Smooth muscle cell (in vitro differentiated cells): ENCODE results near the gene CADM3. TPM values are rescaled to one million over a fixed set of nuclear protein-coding genes. Genes with fewer than 3 reads are reported as not detected.

Experiments used
- DNase-seq: peaks from one replicate; lab custom pipeline; 2025; ENCODE audit not compliant: unreplicated experiment; lab: John Stamatoyannopoulos, UW
- H2AFZ ChIP-seq: fragments of 200-600 bp; sonication (generic); 2 replicates; pipeline ENCODE4 v1.6.0; 2016; ENCODE audit warnings: antibody characterized with exemption, low read depth, mild to moderate bottlenecking
- H3F3A ChIP-seq: fragments of 200-600 bp; sonication (generic); 2 replicates; pipeline ENCODE4 v1.6.0; 2017; ENCODE audit warnings: antibody characterized with exemption, low read depth
- H3K27ac ChIP-seq: fragments of 200-600 bp; sonication (generic); 2 replicates; pipeline ENCODE4 v1.5.1; 2016; ENCODE audit warnings: low read depth, mild to moderate bottlenecking
- H3K27me3 ChIP-seq: fragments of 200-600 bp; sonication (generic); 2 replicates; pipeline ENCODE4 v1.6.1; 2016; ENCODE audit warnings: low read depth, mild to moderate bottlenecking
- H3K36me3 ChIP-seq: fragments of 200-600 bp; sonication (generic); 2 replicates; pipeline ENCODE4 v1.5.1; 2016; ENCODE audit warnings: low read depth
- H3K4me1 ChIP-seq: fragments of 200-600 bp; sonication (generic); 2 replicates; pipeline ENCODE4 v1.5.1; 2016; ENCODE audit warnings: low read depth
- H3K4me2 ChIP-seq: fragments of 200-600 bp; sonication (generic); 2 replicates; pipeline ENCODE4 v1.6.0; 2016; ENCODE audit warnings: mild to moderate bottlenecking
- H3K4me3 ChIP-seq: fragments of 200-600 bp; sonication (generic); 2 replicates; pipeline ENCODE4 v1.5.1; 2016; ENCODE audit warnings: mild to moderate bottlenecking
- H3K79me2 ChIP-seq: fragments of 200-600 bp; sonication (generic); 2 replicates; pipeline ENCODE4 v1.6.0; 2016; ENCODE audit warnings: low read depth, mild to moderate bottlenecking
- H3K9ac ChIP-seq: fragments of 200-600 bp; sonication (generic); 2 replicates; pipeline ENCODE4 v1.6.0; 2016; ENCODE audit warnings: low read depth
- H3K9me3 ChIP-seq: fragments of 200-600 bp; sonication (generic); replicated peaks from 2 replicates; pipeline ENCODE4 v1.5.1; 2016; ENCODE audit warnings: low read depth
- H4K20me1 ChIP-seq: fragments of 200-600 bp; sonication (generic); 2 replicates; pipeline ENCODE4 v1.6.0; 2016; ENCODE audit warnings: low read depth
- WGBS: methylation state at CpG from one replicate; pipeline ENCODE4 v1.1.7; 2016; ENCODE audit warnings: low lambda C conversion rate; 5-methylcytosine and 5-hydroxymethylcytosine counted together
- polyA plus RNA-seq: library from polyadenylated mRNA; unstranded; fragments of >200 nt; fragmentation: Nextera tagmentation; extraction: Ambion mirVana; gene quantifications from 2 replicates; pipeline ENCODE4 v1.2.1, GENCODE V29; 2016
- total RNA-seq: library from RNA; depleted of rRNA; stranded (reverse); fragments of >200 nt; gene quantifications from 2 replicates; pipeline ENCODE4 v1.2.3, GENCODE V29; 2014
- TF ChIP-seq, protein P1 (sequence below): fragments of 200-600 bp; sonication (generic); IDR thresholded peaks from 2 replicates; pipeline ENCODE4 v1.5.1; 2017; ENCODE audit warnings: borderline replicate concordance, mild to moderate bottlenecking, antibody characterized with exemption; ENCODE audit not compliant: insufficient read depth, poor library complexity, severe bottlenecking

Gene CADM3
- total and polyA plus RNA-seq, 2 experiments from 2014 or later, result 0.90 to 1.2 TPM

DNA sequence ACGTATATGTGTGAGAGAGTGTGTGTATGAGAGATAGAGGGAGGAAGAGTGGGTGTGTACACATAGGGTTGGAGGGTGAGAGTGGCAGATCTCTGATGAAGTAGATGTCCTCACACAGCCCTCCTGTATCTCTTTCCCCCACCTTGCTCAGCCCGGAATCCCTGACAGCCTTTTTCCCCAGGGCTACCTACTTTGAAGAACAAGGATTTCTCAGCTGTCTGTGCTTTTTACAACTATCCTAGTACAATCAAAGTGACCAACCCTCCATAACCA is 29.1 kb upstream of the CADM3 start:
- Histone ChIP-seq H3K27ac (no peak overlapping the region), H3K36me3 (no peaks in the 10 kb centered on the region), H3K27me3 (peaks cover 21% of the 10 kb centered on the region), H3K4me3 (no peak overlapping the region), H3K4me2 (no peak overlapping the region), H2AFZ (no peak overlapping the region), H3K9ac (no peak overlapping the region), H3K9me3 (no peaks in the 10 kb centered on the region), H3K4me1 (peaks cover 4% of the 10 kb centered on the region), H3K79me2 (no peaks in the 10 kb centered on the region), H3F3A (no peaks in the 10 kb centered on the region), H4K20me1 (no peaks in the 10 kb centered on the region)
- 83% methylated on average over 2 of the region's 2 CpGs for WGBS
- no peak for DNase-seq
- TF ChIP-seq, protein P1, sequence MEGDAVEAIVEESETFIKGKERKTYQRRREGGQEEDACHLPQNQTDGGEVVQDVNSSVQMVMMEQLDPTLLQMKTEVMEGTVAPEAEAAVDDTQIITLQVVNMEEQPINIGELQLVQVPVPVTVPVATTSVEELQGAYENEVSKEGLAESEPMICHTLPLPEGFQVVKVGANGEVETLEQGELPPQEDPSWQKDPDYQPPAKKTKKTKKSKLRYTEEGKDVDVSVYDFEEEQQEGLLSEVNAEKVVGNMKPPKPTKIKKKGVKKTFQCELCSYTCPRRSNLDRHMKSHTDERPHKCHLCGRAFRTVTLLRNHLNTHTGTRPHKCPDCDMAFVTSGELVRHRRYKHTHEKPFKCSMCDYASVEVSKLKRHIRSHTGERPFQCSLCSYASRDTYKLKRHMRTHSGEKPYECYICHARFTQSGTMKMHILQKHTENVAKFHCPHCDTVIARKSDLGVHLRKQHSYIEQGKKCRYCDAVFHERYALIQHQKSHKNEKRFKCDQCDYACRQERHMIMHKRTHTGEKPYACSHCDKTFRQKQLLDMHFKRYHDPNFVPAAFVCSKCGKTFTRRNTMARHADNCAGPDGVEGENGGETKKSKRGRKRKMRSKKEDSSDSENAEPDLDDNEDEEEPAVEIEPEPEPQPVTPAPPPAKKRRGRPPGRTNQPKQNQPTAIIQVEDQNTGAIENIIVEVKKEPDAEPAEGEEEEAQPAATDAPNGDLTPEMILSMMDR, result no peak

- Histone ChIP-seq H3K79me2 (no peaks in the 10 kb centered on the region), H3F3A (no peaks in the 10 kb centered on the region), H4K20me1 (no peaks in the 10 kb centered on the region), H3K27ac (no peak overlapping the region), H3K4me2 (no peak overlapping the region), H3K4me3 (no peak overlapping the region), H2AFZ (no peak overlapping the region), H3K9ac (no peak overlapping the region), H3K9me3 (no peaks in the 10 kb centered on the region), H3K36me3 (no peaks in the 10 kb centered on the region), H3K27me3 (peaks cover 21% of the 10 kb centered on the region), H3K4me1 (peaks cover 4% of the 10 kb centered on the region)
- DNase-seq, result no peak
- 75% methylated on average over 5 of the region's 5 CpGs for WGBS
- TF ChIP-seq, protein P1, result no peak
Observed at GRCh38 chr1:159142726-159143510, 28.5 kb upstream of the CADM3 start.

- H3K27me3 ChIP-seq, result peaks cover 16% of the 10 kb centered on the region
- WGBS, result 94% methylated on average over 3 of the region's 3 CpGs
- H3K27ac ChIP-seq, result no peak overlapping the region
- no peak overlapping the region for H3K4me2 ChIP-seq
- H2AFZ ChIP-seq, result no peak overlapping the region
- DNase-seq, result no peak
- H3K9ac ChIP-seq, result no peak overlapping the region
- no peaks in the 10 kb centered on the region for H3K79me2 ChIP-seq
- TF ChIP-seq, protein P1, result no peak
- no peaks in the 10 kb centered on the region for H3K9me3 ChIP-seq
- H3K4me3 ChIP-seq, result no peak overlapping the region
- H3F3A ChIP-seq, result no peaks in the 10 kb centered on the region
- H3K4me1 ChIP-seq, result peaks cover 4% of the 10 kb centered on the region
- H3K36me3 ChIP-seq, result no peaks in the 10 kb centered on the region
- no peaks in the 10 kb centered on the region for H4K20me1 ChIP-seq
Observed at GRCh38 chr1:159144571-159144970, 26.8 kb upstream of the CADM3 start.

GRCh38 chr1:159146980-159147379 is 24.4 kb upstream of the CADM3 start:
- WGBS, result 61% methylated on average over 3 of the region's 3 CpGs
- TF ChIP-seq, protein P1, result no peak

More at GRCh38 chr1:159146980-159147379, 24.4 kb upstream of the CADM3 start:
- no peaks in the 10 kb centered on the region for H4K20me1 ChIP-seq
- H3K4me1 ChIP-seq, result peaks cover 4% of the 10 kb centered on the region
- no peak overlapping the region for H2AFZ ChIP-seq
- H3K9me3 ChIP-seq, result no peaks in the 10 kb centered on the region
- H3F3A ChIP-seq, result no peaks in the 10 kb centered on the region
- H3K4me2 ChIP-seq, result no peak overlapping the region
- H3K27ac ChIP-seq, result no peak overlapping the region
- H3K36me3 ChIP-seq, result no peaks in the 10 kb centered on the region
- H3K79me2 ChIP-seq, result no peaks in the 10 kb centered on the region
- peaks cover 10% of the 10 kb centered on the region for H3K27me3 ChIP-seq
- no peak for DNase-seq
- H3K4me3 ChIP-seq, result no peak overlapping the region
- no peak overlapping the region for H3K9ac ChIP-seq
